GM18870 (cell line): ENCODE results near the gene AMZ2.
A peak's percentile ranks its signal among the peaks of the same experiment; 100 is the strongest.
"Not testable (repeated sequence)": the region's sequence is repeated elsewhere in the genome, so short reads cannot be mapped to it uniquely, and the experiment has no call there.

Experiments
- ATAC-seq: cut with Tn5 transposase; IDR thresholded peaks from one replicate; pipeline ENCODE4 v1.9.1; 2021; ENCODE audit warnings: moderate library complexity; ENCODE audit not compliant: unreplicated experiment

AMZ2 gene

DNA sequence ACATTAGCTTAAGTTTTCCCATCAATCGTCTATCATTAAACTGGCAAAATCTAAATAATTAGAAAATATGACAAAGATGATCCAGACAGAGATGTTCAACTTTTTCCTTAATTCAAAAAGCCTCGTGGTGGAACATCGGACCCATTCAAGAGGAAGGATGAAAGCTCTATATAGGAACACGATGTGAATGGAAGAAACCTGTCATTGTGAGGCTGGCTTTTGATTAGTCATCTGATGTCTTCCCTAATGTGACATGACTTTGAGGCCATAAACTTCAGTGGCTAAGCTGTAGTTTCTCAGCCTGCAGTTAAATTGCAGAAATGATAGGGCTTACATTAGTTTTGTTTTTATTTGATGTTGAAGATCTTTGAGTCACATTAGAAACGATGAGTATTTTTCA lies 1.0 kb downstream of the AMZ2 start:
- ATAC-seq: no peak

DNA sequence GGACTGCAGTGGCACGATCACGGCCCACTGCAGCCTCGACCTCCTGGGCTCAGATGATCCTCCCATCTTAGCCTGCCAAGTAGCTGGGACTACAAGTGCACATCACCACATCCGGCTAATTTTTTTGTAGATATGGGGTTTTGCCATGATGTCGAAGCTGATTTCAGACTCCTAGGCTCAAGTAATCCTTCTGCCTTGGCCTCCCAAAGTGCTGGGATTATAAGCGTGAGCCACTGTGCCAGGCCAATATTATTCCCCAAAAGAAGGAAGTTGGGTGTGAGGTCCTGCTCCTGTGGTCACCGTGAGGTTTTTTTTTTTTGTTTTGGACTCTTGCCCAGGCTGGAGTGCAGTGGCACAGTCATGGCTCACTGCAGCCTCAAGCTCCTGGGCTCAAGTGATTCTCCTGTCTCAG lies 1.5 kb downstream of the AMZ2 start:
- no peak for ATAC-seq

DNA sequence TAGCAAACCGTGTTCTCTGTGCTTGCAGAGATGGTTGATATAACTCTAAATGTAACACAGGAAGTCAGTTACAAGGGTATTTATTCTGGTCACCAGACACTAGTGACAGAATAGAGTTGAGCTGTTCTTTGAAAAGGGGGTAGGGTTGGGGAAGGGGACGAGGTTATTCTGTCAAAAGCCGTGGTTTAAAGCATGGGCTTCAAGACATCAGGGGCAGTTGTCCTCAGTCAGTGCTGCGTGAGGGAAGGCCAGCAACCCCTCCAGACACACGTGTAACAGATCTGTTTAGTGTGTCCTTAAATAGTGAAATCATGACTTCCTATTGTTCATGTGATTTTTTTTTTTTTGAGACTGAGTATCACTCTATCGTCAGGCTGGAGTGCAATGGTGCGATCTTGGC lies 5.6 kb downstream of the AMZ2 start:
- not testable (repeated sequence) for ATAC-seq

DNA sequence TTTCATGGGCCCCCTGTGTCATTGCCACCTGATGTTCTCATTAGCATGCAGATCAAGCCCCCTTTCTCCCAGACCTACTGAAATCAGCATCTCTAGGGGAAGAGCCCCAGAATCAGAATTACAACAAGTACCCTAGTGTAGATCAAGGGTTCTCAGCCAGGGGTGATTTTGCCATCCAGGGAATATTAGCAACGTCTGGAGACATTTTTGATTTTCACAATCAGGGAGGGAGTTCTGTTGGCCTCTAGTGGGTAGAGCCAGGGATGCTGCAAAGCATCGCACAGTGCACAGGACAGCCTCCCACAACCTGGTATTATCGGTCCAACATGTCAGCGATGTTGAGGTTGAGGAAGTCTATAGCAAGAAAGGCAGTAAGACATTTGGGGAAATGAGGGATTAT lies 7.3 kb downstream of the AMZ2 start:
- ATAC-seq: no peak

DNA sequence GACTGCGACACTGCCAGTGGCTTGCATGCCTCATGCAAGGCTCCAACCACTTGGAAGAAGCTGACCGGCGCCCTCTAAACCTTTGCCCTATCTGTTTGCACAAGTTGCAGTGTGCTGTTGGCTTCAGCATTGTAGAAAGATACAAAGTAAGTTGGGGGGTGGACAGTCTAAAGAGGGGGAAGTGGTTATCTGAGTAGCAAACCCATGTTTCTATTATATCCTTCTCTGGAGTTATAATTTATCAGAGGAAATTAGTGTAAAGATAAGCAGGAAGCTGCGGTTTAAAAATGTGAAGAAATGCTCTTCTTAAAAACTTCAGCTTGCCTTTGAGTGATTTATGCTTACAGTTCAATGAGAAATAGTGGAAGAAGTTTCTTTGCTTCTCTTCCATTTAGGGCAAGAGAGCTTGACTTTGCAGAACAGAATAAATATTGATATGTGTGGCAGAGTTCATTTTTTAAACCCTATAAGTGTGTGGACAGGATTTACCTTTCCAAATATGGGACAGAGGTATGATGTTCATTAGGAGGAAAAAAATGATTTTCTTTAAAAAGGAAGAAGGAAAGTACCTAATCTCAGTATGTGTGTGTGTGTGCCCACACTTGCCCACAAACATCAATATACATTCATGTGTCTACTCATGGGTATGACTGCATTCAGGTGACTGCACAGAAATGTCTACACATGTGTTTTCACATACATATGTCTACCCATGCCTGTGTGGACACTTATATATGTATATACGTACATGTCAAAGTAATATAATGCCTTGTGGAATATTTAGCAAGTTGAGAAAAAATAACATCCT lies 8.1 kb downstream of the AMZ2 start:
- no peak for ATAC-seq

DNA sequence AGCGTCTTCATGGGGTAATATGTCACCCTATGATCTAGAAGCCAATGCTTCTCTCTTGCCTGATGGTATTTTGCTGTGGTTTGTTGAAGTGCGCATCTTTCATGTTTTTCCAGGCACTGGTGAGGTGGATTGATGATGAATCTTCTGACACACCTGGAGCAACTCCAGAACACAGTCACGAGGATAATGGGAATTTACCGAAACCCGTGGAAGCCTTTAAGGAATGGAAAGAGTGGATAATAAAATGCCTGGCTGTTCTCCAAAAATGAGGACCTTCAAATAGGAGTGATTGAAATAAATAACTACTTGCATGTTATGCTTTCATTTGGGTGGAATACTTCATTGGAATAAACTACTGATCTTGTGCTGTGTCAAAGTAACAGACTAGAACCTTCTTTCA lies 8.9 kb downstream of the AMZ2 start:
- ATAC-seq: not testable (repeated sequence)

DNA sequence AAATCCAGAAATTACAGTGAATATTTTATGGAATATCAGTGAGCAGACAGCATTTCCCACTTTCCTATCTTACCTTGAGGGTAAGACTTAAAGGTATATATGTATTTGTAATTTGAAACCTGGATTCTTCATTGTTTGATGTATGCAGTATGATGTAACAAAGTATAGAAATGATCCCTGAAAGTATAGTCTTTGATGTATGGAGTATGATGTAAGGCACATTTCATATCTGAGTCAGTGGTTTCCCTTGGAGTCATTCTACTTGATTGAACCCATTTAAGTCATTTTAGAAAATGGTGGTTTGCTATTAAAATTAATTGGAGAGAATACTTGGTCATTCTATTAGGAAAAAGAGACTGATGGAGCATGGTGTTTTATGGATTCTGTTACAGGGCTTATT lies 10.1 kb downstream of the AMZ2 start:
- ATAC-seq: no peak

DNA sequence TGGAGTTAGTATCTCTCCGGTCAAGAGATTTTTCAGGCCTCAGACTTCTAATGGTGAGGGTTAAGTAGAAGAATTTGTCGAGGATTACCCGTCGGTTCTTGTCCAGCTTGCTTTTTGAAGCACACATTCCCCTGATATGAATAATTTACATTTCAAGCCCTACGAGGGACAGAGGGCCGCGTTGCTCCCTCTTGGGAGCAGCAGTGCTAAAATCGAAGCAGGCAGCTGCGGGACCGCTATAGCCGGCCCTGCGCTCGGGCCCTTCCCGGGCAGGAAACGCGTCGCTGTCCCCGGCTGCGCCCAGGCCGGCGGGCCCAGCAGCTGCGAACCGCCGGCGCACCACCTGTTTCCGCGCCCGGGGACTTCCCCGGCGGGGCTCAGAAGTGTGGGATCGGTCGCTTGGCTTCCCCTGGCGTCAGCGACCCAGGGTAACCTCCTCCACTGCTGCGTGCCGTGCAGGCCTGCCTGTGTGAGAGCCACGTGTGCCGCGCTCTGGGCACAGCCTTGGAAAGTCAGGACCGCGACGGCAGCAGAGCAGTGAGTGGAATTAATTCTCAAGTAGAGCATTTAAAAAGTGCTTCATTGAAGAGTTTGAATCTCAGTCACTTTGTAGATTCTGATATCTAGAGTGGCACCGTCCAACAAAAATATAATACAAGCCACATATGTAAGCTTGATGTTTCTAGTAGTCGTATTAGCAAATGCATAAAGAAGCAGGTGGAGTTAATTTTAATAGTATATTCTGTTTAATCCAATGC lies 11.2 kb downstream of the AMZ2 start:
- peak; percentile 50 for ATAC-seq

DNA sequence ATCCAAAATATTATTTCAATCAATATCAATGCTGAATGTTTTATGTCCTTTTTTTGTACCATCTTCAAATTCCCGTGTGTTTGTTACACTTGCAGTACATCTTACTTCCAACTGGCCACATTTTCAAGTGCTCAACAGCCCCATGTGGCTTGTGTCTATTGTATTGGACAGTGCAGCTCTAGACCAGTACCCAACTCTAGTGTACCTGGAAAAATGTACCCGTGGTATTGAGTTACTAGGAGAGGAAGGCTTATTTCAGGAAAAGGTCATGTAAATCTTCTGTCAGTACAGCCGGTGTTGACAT lies 11.8 kb downstream of the AMZ2 start:
- not testable (repeated sequence) for ATAC-seq

DNA sequence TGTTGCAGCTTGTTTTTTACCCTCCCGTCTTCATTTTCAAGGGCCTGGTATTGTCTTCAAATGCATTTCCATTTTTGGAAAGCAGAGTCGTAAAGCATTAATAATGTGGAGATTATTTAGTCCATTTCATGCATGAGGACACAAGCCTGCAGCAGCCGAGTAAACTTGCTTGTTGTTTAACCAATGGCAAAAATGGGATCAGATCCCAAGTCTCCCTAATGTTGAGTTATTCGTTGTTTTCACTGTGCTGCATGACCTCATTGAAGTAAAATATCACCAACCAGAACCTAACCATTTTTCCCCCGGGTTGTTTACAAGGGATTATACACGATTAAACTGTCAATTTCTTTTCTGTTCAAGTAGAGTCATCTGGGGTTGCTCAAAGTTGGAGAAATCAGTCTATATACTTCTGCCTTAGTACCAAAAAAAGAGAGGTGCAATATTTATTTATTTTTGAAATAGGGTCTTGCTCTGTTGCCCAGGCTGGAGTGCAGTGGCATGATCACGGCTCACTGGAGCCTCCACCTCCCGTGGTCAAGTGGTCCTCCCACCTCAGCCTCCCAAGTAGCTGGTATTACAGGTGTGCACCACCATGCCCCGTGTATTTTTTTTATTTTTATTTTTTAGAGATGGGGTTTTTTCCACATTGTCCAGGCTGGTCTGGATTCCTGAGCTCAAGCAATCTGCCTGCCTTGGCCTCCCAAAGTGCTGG lies 12.4 kb downstream of the AMZ2 start:
- no peak for ATAC-seq

DNA sequence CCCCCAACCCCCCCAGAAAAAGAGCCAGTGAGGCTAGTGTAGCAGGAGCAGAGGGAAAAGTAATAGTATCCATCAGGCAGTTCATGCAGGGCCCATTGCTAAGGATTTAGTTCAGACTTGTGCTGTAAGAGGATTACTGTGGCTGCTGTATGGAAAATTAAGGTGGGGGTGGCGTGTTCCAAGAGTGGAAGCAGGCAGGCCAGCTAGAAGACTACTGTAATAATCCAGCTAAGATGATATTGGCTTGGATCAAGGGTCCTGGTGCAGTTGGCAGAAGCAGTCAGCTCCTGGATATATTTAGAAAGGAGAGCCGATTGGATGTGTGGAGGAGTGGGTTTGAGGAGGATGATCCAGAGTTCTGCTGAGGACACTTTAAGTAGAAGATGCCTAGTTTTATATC lies 14.6 kb downstream of the AMZ2 start:
- not testable (repeated sequence) for ATAC-seq

DNA sequence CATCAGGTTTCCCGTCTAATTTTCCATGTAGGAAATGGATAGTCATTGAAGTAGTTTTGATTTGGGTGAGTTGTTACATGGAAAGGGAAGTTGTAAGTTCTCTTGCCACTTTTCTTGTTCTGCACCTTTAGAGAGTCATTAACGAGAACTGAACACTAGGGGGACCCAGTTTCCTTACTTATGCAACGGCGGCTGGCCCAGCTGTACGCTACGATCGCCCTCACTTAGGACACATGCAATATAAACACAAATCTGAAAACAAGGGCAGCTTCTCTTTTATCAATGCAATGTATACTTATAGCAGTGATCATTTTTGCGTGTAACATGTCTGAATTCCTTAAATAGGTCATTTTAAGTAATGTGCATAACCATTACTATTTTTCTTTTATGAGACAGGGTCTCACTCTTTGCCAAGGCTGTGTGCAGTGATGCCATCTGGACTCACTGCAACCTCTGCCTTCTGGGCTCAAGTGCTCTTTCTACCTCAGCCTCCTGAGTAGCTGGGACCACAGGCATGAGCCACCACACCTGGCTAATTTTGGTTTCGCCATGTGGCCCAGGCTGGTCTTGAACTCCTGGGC lies 15.3 kb downstream of the AMZ2 start:
- ATAC-seq: peak; percentile 44

DNA sequence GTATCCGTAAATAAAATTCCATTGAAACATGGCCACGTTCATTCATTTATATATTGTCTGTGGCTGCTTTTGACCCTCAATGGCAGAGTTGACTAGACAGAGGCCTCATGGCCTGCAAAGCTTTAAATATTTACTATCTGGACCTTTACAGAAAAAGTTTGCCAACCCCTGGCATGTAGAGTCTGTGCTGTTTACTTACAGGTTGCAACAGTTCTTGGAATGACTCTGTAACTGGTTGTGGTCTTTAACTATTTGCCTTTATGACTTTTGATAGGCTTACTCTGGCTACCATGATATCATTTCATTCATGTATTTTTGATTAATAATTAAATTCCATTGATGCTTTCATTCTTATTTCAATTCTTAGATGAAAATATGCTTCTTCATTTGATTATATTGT lies 18.0 kb downstream of the AMZ2 start:
- not testable (repeated sequence) for ATAC-seq

DNA sequence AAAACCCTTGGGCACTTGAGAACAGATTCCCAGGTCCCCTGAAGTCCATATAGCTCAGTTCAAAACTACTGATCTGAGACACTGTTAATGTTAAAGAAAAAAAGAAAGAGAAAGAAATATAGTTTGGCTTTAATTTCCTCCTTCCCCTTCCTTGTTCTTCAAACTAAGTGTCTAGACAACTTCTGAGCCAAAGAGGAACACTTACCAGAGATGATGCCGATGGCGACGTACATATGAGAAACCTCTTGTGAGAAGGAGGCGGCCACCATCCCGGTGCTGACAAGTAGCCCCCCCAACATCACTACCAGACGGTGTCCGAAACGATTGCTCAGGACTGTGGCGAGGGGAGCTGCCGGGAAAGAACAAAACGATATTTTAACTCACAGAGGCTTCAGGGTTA lies 25.9 kb downstream of the AMZ2 start:
- no peak for ATAC-seq

DNA sequence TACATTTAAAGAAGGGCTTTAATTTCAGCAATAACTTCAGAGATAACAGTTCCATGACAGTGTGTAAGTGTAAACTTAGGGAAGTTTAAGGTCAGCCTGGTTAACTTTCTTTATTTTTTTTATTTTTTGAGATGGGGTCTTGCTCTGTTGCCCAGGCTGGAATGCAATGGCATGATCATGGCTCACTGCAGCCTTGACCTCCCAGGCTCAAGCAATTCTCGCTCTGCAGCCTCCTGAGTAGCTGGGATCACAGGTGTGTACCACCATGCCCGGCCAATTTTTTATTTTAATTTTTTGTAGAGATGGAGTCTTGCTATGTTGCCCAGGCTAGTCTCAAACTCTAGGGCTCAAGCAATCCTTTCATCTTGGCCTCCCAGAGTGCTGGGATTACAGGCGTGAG lies 28.5 kb downstream of the AMZ2 start:
- not testable (repeated sequence) for ATAC-seq

DNA sequence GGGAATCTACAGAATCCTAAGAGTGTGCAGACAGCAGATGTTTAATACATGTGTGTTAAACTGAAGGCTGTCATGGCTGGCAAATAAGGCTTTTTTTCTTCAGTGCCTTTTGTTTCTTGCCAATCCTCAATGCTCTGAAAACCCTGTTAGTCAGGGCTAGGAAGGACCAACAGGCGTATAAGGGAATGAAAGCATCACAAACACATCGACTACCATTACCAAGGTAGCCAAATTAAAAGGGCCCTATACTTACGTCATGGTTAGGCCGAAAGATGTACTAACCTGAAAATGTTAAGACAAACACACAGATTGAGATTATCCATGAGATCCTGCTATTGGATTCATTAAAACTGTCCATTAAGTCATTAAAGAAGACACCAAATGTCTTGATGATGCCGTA lies 30.0 kb downstream of the AMZ2 start:
- no peak for ATAC-seq

DNA sequence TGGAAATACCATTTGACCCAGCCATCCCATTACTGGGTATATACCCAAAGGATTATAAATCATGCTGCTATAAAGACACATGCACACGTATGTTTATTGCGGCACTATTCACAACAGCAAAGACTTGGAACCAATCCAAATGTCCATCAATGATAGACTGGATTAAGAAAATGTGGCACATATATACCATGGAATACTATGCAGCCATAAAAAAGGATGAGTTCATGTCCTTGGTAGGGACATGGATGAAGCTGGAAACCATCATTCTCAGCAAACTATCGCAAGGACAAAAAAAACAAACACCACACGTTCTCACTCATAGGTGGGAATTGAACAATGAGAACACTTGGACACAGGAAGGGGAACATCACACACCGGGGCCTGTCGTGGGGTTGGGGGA lies 34.1 kb downstream of the AMZ2 start:
- ATAC-seq: not testable (repeated sequence)

DNA sequence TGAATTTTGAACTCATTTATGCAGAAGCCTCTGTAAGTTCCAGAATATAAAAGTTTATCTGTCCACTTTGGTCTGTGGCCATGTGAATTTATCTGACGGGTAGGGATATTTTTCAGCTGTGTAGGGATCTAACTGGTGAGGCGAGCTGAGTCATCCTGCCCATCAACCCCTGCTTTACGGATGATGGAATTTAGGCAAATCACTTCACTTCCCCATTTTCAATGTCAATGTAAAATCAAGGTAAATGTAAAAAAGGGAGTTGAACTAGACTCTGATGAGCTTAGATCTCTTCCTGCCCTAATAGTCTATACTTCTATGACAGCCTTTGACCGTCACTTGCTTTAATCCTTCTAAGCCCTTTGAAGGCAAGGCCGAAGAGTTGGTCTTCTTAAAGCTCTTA lies 40.5 kb downstream of the AMZ2 start:
- ATAC-seq: no peak

DNA sequence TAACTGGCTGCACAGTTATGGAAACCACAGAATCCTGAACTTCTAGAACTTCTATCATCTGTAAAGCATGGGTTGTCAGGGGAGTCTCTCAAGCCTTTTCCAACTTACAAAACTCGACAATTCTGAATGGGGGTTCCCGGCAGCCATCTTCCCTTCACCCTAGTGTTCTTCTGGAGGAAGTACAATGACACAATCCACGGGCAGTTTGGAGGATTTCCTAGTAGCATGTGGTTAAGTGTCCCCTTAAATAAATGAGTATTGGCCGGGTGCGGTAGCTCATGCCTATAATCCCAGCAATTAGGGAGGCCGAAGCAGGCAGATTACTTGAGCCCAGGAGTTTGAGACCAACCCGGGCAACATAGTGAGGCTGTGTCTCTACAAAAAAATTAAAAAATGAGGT lies 41.0 kb downstream of the AMZ2 start:
- no peak for ATAC-seq

DNA sequence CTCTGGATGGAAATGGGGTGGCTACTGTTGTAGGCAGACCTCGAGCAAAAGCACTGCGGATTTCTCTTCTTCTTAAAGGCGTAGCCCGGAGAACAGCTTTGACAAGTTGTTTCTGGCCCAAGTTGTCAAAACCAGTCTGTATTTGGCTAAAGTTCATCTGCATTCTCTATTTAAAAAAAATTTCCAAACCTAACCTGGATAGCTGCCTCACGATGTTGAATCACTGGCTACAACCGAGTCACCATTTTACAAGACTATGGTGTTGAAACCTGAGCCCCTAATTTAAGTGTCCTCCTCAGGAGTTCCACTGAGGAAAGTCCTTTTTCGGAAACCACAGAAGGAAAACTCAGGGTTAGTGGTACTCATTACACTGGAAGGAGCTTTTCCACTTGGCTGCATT lies 41.6 kb downstream of the AMZ2 start:
- ATAC-seq: no peak

DNA sequence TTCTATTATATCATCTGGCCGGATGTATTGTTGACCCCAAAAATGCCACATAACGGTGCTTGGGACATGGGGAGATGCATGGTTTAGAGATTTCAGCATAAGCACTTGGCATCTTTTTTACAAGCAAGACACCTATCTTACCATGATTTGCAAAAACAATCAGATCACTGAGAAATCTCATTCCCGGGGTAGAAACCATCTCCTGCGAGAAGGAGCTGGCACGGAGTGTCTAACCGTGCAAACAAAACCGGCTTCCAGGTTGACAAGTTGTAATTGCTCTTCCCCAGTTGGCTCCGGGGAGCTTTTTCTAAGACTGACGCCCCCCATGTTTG lies 42.1 kb downstream of the AMZ2 start:
- no peak for ATAC-seq
